Glutamatergic neuron (in vitro differentiated cells): ENCODE results near the gene PHAX. TPM values are rescaled to one million over a fixed set of nuclear protein-coding genes. Genes with fewer than 3 reads are reported as not detected.
"Not testable (repeated sequence)": the region's sequence is repeated elsewhere in the genome, so short reads cannot be mapped to it uniquely, and the experiment has no call there.

Experiments
- DNase-seq: peaks from one replicate; pipeline ENCODE4 v3.0.0; 2022
- H3K27ac Mint-ChIP-seq: one replicate; pipeline ENCODE4 v1.8.0; 2020; ENCODE audit warnings: mild to moderate bottlenecking, mixed read lengths, inconsistent platforms; ENCODE audit not compliant: unreplicated experiment
- H3K27me3 Mint-ChIP-seq: one replicate; pipeline ENCODE4 v1.8.0; 2020; ENCODE audit warnings: mild to moderate bottlenecking, moderate library complexity, mixed read lengths, inconsistent platforms; ENCODE audit not compliant: unreplicated experiment
- H3K36me3 Mint-ChIP-seq: one replicate; pipeline ENCODE4 v1.8.0; 2020; ENCODE audit warnings: mild to moderate bottlenecking, mixed read lengths, inconsistent platforms; ENCODE audit not compliant: unreplicated experiment
- H3K4me1 Mint-ChIP-seq: one replicate; pipeline ENCODE4 v1.8.0; 2020; ENCODE audit warnings: mild to moderate bottlenecking, low read depth, mixed read lengths, inconsistent platforms; ENCODE audit not compliant: unreplicated experiment
- H3K4me3 Mint-ChIP-seq: one replicate; pipeline ENCODE4 v1.8.0; 2020; ENCODE audit warnings: mild to moderate bottlenecking, mixed read lengths, inconsistent platforms; ENCODE audit not compliant: unreplicated experiment
- H3K9me3 Mint-ChIP-seq: one replicate; pipeline ENCODE4 v1.8.0; 2020; ENCODE audit warnings: mild to moderate bottlenecking, moderate library complexity, mixed read lengths, inconsistent platforms; ENCODE audit not compliant: unreplicated experiment
- CTCF ChIP-seq: fragments of 200-600 bp; sonication (generic); IDR thresholded peaks from one replicate; pipeline ENCODE4 v1.5.0; 2021; ENCODE audit not compliant: partially characterized antibody, unreplicated experiment
- total RNA-seq: library from RNA; stranded (reverse); fragmentation: NEBNext Ultra II Directional; extraction: Animal tissue kit (Norgen Biotek cat#: 25700); gene quantifications from one replicate; pipeline ENCODE4 v1.2.1, GENCODE V29; 2021; ENCODE audit not compliant: unreplicated experiment

The PHAX gene
- total RNA-seq, 1 donor from 2014 or later, result 41.1 TPM

GRCh38 chr5:126645132-126645531, 44.4 kb downstream of the PHAX start:
- peaks cover 3% of the 10 kb centered on the region for H3K9me3 Mint-ChIP-seq
- H3K4me3 Mint-ChIP-seq, result no peak overlapping the region
- DNase-seq, result no peak
- H3K4me1 Mint-ChIP-seq, result no peaks in the 10 kb centered on the region
- no peaks in the 10 kb centered on the region for H3K27me3 Mint-ChIP-seq
- TF ChIP-seq CTCF, result no peak
- peaks cover 8% of the 10 kb centered on the region for H3K36me3 Mint-ChIP-seq
- no peak overlapping the region for H3K27ac Mint-ChIP-seq

- no peak for DNase-seq
- TF ChIP-seq CTCF, result no peak
These were observed 46.3 kb downstream of the PHAX start for GRCh38 chr5:126647071-126647470.

GRCh38 chr5:126648471-126648870, 47.7 kb downstream of the PHAX start:
- DNase-seq, result no peak
- peaks cover 8% of the 10 kb centered on the region for H3K36me3 Mint-ChIP-seq
- no peak overlapping the region for H3K27ac Mint-ChIP-seq
- no peaks in the 10 kb centered on the region for H3K4me1 Mint-ChIP-seq
- no peaks in the 10 kb centered on the region for H3K27me3 Mint-ChIP-seq
- peaks cover 2% of the 10 kb centered on the region for H3K9me3 Mint-ChIP-seq
- H3K4me3 Mint-ChIP-seq, result no peak overlapping the region
- no peak for TF ChIP-seq CTCF

More at GRCh38 chr5:126647071-126647470, 46.3 kb downstream of the PHAX start:
- H3K4me1 Mint-ChIP-seq, result no peaks in the 10 kb centered on the region
- peaks cover 2% of the 10 kb centered on the region for H3K9me3 Mint-ChIP-seq
- peaks cover 8% of the 10 kb centered on the region for H3K36me3 Mint-ChIP-seq
- no peak overlapping the region for H3K27ac Mint-ChIP-seq
- no peaks in the 10 kb centered on the region for H3K27me3 Mint-ChIP-seq
- H3K4me3 Mint-ChIP-seq, result no peak overlapping the region

GRCh38 chr5:126649057-126649456, 48.3 kb downstream of the PHAX start:
- not testable (repeated sequence) for H3K4me1 Mint-ChIP-seq, H3K27me3 Mint-ChIP-seq, H3K9me3 Mint-ChIP-seq, H3K36me3 Mint-ChIP-seq, H3K27ac Mint-ChIP-seq, DNase-seq, H3K4me3 Mint-ChIP-seq

- H3K4me1 Mint-ChIP-seq, DNase-seq, H3K36me3 Mint-ChIP-seq, H3K27me3 Mint-ChIP-seq, H3K4me3 Mint-ChIP-seq, H3K27ac Mint-ChIP-seq, H3K9me3 Mint-ChIP-seq: not testable (repeated sequence)
These were observed 49.0 kb downstream of the PHAX start for GRCh38 chr5:126649709-126650108.

GRCh38 chr5:126650463-126650862, 49.7 kb downstream of the PHAX start:
- H3K27ac Mint-ChIP-seq, result no peak overlapping the region
- H3K4me3 Mint-ChIP-seq, result no peak overlapping the region
- no peaks in the 10 kb centered on the region for H3K27me3 Mint-ChIP-seq
- no peaks in the 10 kb centered on the region for H3K4me1 Mint-ChIP-seq
- no peak for TF ChIP-seq CTCF
- no peak for DNase-seq
- H3K9me3 Mint-ChIP-seq, result peaks cover 2% of the 10 kb centered on the region
- peaks cover 3% of the 10 kb centered on the region for H3K36me3 Mint-ChIP-seq
